NCI-H748 (cell line): ENCODE measurements around the gene IL11.

Experiments
- DNase-seq: peaks from one replicate; lab custom pipeline; 2025; ENCODE audit not compliant: unreplicated experiment; lab: John Stamatoyannopoulos, UW

Gene IL11

DNA sequence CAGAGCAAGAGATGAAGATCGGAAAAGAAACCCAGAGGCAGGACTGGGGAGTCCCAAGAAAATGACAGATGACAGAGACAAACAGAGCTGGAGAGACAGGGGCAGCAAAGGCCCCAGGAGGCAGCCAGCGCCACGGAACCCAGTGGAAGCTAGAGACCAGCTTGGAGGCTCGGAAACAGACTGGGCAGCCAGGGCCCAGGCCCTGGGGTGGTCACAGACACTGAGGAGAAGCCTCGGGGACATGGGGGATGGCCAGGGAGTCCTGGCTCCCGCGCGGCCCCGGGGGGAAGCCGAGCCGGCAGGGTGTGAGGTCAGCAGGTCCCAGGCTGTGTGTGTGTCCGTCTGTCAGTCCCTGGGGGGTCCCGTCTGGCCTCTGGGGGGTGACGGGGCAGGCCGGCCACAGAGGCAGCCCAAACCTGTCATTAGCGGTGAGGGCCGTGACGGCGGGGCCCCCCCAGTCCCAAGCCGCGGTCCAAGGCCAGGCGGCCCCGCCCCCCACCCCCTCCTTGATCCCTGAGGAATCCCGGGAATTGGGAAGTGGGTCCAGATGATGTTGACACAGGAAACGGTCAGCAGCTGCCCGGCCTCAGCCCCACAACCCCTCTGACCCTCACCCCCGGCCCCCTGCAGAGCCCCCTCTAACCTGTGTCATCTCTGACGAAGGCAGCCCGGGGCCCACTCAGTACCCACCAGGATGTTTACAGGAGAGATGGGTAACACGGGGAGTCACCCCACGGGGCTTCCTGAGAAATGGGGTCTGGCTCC, 3.9 kb upstream of the IL11 start:
- DNase-seq, result no peak

DNA sequence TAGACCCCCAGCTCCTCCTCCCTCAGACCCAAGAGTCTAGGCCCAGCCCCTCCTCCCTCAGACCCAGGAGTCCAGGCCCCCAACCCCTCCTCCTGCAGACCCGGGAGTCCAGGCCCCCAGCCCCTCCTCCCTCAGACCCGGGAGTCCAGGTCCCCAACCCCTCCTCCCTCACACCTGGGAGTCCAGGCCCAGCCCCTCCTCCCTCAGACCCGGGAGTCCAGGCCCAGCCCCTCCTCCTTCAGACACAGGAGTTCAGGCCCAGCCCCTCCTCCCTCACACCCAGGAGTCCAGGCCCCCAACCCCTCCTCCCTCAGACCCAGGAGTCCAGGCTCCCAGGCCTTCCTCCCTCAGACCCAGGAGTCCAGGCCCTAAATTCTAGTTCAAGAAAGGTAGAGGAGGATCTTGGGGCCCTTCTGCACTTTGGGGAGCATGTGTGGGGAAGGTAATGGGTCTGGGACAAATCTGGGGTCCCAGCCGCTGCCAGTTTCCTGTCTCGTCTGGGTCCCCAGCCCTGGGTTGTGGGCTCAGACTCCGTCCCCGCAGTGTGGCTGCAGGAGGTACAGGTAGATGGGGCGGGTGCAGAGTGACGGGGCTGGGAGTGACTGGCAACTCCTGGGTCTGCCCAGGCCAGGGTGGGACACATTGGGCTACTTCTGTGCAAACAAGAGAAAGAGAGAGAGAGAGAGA, 3.2 kb upstream of the IL11 start:
- DNase-seq, result no peak

- DNase-seq, result no peak
Measured at GRCh38 chr19:55372316-55373081, 2.2 kb upstream of the IL11 start.

DNA sequence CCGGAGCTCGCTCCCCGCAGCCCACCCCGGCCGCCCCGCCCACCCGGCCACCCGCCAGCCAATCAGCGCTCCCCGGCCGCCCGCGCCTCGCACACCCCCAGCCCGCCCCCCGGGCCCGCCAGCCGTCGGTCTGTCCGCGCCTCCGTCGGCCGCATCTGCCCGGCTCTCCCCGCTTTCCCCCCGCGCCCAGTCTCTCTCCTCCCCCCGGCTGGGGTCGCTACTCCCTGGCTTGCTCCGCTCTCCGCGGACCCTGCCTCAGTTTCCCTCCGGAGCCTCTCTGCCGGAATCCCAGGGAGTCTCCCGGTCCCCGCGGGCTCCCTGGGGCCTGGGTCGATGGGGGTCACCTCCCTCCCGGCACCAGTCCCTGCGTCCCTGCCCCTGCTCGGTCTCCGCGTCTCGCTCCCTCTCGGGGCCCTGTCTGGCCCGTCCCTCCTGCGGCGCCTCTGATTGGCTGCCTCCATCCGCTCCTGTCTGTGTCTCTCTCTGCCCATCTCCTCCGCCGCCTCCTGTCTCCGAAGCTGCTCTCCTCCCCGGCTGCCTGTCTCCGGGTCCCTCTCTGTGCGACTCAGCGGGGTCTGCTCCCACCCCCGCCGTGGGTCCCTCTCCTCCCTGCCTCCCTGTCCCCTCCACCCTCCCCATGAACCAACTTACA, 484 bp downstream of the IL11 start:
- DNase-seq, result peak; percentile 84

DNA sequence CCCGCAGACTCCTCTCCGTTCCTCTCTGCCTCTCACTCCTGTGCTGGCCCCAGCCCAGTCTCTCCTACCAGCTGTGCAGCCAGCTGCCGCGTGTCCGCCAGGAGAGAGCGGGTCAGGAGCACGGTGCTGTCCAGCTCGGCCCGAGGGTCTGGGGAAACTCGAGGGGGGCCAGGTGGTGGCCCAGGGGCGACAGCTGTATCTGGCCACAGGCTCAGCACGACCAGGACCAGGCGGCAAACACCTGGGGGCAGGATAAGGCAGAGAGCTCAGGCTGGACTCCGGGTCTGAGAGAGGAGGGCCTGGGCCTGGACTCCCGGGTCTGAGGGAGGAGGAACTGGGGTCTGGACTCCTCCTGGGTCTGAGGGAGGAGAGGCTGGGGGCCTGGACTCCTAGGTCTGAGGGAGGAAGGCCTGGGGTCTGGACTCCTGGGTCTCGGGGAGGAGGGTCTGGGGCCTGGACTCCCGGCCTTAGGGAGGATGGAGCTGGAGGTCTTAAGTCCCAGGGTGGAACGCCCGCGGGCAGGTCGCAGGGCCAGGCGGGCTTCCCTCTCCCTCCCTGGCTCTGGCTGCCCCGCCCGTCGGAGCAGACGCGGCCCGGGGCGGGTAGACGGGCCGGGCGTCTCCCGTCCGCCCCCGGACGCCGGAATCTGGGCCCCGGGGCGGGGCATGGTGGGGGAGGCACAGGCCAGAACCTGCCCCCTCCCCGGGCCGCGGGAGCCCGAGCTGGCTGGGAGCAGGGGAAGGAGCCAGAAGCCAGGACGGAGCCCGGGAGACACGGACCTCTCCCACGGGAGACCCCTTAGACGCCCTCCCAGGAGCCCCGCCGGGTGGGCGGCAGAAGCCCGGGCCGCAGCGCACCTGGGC, 1.3 kb downstream of the IL11 start:
- peak; percentile 28 for DNase-seq

GRCh38 chr19:55368106-55368505, 2.2 kb downstream of the IL11 start:
- no peak for DNase-seq

DNA sequence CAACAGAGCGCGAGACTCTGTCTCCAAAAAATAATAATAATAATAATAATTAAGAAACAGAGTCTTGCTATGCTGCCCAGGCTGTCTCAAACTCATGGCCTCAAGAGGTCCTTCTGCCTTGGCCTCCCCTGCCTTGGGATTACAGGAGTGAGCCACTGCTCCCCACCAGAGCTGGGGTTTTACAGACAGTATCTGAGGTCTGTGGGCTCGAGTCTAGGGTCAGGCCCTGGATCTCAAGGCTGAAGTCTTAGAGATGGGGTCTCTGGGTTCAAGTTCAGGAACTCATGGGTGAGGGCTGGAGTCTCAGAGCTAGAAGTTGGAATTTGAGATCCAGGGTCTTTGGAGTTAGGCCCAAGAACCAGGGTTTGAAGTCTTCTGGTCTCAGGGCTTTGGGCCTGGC, 3.5 kb downstream of the IL11 start:
- no peak for DNase-seq

DNA sequence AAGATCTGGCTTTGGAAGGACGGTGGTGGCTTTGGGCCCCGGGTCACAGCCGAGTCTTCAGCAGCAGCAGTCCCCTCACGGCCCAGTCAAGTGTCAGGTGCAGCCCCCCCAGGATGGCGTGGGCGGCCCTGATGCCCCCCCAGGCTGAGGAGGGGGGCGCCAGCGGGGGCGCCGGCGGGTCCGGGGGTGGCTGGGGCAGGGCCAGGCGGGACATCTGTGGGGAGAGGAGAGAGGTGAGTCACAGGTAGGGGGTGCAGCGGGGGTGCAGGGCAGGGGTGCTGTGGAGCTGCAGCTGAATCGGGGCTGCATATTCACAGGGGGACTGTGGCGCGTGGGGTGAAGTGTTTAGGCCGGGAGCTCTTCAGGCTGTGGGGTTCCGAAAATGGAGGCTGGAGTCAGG, 4.3 kb downstream of the IL11 start:
- DNase-seq, result no peak

GRCh38 chr19:55365245-55365644, 5.0 kb downstream of the IL11 start:
- DNase-seq, result no peak

DNA sequence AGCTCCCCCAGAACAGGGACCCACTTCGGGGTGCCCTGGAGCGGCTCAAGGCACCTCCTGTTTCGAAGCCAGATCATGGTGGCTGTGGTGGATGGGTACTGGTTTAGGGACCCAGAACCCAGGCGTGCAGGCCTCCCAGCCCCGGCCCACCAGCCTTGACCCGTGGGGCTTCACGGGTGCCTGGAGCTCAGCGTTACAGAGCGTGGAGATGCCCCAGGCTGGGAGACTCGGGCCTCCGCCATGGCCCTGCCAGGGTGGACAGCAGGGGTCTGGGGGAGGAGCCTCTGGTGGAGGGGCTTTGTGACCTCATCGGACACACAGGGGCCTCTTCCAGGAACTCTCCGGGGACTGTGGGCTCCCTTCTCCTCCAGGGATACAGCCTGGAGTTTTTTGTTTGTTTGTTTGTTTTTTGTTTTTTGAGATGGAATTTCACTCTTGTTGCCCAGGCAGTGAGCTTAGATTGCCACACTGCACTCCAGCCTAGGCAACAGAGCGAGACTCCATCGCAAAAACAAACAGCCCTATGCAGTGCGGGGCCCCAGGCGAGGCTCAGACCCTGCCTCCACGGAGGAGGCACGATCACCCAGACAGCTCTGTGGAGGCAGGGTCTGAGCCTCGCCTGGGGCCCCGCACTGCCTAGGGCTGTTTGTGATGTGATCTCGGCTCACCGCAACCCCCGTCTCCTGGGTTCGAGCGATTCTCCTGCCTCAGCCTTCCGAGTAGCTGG, 7.1 kb downstream of the IL11 start, which contains the start of gene GARIN5B:
GARIN5B (minus strand) TSS at position 271 of the 727 bp plus-strand sequence; CDS start at position 77, 194 bp downstream.
- DNase-seq, result no peak

DNA sequence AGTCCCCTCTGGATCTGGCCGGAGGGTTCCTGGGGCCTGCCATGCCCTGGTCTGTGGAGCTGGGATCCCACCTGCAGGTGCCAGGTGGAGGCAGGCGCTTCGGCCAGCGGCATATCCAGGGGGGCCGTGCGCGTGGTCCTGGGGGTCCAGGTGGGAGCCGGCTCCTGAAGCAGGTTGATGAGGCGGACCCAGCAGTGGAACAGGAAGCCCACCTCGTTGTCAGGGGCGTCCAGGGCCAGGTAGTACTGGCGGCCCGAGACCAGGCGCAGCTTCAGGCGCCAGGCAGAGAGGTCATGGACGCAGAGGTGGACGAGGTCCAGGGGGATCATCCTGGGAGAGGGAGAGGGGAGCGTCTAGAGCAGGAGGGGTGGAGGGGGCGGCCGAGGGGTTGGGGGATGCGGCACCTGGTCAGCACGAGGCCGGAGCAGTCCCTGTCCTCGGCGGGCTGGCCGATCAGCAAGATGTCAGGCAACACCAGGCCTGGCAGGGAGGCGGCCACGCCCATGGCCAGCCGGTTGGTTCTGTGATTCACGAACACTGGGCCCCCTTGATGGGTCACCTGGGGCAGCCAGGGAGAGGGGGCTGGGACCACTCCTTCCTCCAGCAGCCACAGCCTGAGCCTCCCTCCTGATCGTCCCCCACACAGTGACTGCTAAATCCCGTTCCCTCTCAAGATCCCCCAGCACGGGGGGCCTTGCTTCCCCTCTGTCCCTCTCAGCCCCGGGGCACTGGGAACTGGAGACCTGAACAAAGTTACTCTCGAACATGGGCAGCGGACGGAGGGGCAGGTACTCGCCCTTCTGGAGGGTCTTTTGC, 7.9 kb downstream of the IL11 start:
- DNase-seq, result no peak

DNA sequence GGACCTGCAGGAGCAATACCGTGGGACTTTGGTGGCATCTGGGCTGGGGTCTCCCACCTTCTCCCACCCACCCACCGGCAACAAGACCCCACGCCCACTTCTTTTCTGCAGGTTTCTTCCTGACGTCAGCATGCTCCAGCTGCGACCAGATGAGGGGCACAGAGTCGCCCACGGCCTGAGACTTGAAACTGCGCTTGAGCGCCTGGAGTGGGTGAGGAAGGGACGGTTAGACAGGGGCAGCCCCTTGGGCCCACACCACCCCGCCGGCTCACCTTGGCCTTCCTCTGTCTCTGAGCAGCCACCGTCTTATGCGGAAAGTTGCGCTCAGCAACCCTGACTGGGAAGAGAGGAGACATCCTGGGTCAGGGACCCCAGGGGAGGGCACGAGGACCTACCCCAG, 9.4 kb downstream of the IL11 start:
- DNase-seq, result no peak

GRCh38 chr19:55358943-55359908, 11.0 kb downstream of the IL11 start:
- no peak for DNase-seq

GRCh38 chr19:55358493-55358892, 11.8 kb downstream of the IL11 start:
- DNase-seq, result no peak

GRCh38 chr19:55355213-55355821, 14.9 kb downstream of the IL11 start:
- DNase-seq, result peak; percentile 40

- no peak for DNase-seq
Measured at GRCh38 chr19:55354698-55355212, 15.5 kb downstream of the IL11 start, which contains the start of gene COX6B2. COX6B2 (minus strand) TSS chr19:55354719; CDS start chr19:55354521, 198 bp downstream.
